Measurements from ENCODE around the gene SIX6. TPM values are rescaled to one million over a fixed set of nuclear protein-coding genes. Genes with fewer than 3 reads are reported as not detected.
"Not testable (repeated sequence)": the region's sequence is repeated elsewhere in the genome, so short reads cannot be mapped to it uniquely, and the experiment has no call there.

Gene SIX6
- not detected for total RNA-seq

DNA sequence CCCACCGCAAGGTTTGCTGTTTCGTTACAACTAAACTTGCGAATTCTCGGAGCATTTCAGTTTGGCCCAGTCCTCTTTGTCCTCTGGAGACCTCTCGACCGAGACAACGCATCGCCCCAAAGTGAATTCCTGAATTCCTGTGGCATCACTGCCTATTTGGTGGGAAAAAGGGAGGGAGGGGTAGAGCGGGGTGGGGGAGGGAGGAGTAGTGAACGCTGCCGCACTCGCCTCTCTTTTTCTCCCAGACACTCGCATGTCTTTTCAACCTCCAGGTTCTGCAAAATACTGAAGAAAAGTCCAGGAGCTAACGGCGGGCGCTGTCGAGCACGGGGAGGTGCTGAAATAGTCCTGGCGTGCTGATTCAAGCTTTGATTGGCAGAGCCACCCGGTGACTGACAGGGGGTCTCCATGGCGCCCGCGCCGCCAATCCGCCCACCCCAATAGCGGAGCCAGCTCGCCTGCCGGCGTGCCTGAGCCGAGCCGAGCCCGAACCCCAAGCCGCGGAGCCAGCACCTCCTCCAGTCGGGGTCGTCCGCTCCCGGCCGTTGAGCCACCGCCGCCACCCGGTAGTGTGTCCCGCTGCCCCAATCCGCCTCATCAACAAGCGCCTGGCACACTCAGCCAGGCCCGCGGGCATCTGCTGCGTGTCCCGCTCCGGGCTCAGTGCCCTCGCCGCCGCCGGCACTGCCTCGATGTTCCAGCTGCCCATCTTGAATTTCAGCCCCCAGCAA is at the start of gene SIX6:
SIX6 (plus strand) TSS at position 440 of the 731 bp plus-strand sequence; CDS start at position 693, 253 bp downstream.
- H3K4me1 ChIP-seq, result peaks cover 3 to 21% (median 7%) of the 10 kb centered on the region in 4 donors

DNA sequence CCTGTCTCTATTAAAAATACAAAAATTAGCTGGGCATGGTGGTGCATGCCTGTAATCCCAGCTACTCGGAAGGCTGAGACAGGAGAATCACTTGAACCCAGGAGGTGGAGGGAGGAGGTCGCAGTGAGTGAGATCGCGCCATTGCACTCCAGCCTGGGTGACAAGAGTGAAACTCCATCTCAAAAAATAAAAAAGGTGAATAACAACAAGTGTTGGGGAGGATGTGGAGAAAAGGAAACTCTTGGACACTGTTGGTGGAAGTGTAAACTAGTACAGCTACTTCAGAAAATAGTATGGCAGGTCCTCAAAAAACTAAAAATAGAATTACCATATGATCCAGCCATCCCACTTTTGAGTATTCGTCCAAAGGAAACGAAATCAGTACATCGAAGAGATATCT is 28.7 kb upstream of the SIX6 start:
- in situ Hi-C loops (cut with MboI; ENCODE audit: low pct_ligation_motif_present in 1 of 4, low pct_unique_long_range_greater_than_20kb in 1 of 4, low sequenced_read_pairs in 3 of 4); H3K4me3 ChIP-seq: not testable (repeated sequence)

More for the DNA sequence above, at the start of gene SIX6:
- Histone ChIP-seq H3K27me3 (peaks cover 100% of the 10 kb centered on the region), H3K36me3 (no peaks in the 10 kb centered on the region), H3K9me3 (no peaks in the 10 kb centered on the region), H3K27ac (no peak within 1 kb of the TSS), H3K4me3 (no peak within 1 kb of the TSS)
- in situ Hi-C loops (cut with MboI; ENCODE audit: low pct_ligation_motif_present in 1 of 4, low pct_unique_long_range_greater_than_20kb in 1 of 4, low sequenced_read_pairs in 3 of 4) (no loop called here), intact Hi-C loops (cut with DNase I; ENCODE audit: low total_unique reads) (no loop called here)
- TF ChIP-seq POLR2A (IDR thresholded peaks at IDR 0.05), result no peak
- no peak for TF ChIP-seq POLR2AphosphoS5 (IDR thresholded peaks at IDR 0.05)
- TF ChIP-seq, protein P1, sequence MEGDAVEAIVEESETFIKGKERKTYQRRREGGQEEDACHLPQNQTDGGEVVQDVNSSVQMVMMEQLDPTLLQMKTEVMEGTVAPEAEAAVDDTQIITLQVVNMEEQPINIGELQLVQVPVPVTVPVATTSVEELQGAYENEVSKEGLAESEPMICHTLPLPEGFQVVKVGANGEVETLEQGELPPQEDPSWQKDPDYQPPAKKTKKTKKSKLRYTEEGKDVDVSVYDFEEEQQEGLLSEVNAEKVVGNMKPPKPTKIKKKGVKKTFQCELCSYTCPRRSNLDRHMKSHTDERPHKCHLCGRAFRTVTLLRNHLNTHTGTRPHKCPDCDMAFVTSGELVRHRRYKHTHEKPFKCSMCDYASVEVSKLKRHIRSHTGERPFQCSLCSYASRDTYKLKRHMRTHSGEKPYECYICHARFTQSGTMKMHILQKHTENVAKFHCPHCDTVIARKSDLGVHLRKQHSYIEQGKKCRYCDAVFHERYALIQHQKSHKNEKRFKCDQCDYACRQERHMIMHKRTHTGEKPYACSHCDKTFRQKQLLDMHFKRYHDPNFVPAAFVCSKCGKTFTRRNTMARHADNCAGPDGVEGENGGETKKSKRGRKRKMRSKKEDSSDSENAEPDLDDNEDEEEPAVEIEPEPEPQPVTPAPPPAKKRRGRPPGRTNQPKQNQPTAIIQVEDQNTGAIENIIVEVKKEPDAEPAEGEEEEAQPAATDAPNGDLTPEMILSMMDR (IDR thresholded peaks at IDR 0.05), result no peak
- no peak for TF ChIP-seq EP300 (IDR thresholded peaks at IDR 0.05; ENCODE audit: low read depth)
- no peak for DNase-seq
- 13% methylated on average over 53 of the region's 55 CpGs; no CpG with 5 or more reads in 1 of the 2 donors for WGBS, 2 donors (ENCODE audit: low coverage in 1 of 2)

DNA sequence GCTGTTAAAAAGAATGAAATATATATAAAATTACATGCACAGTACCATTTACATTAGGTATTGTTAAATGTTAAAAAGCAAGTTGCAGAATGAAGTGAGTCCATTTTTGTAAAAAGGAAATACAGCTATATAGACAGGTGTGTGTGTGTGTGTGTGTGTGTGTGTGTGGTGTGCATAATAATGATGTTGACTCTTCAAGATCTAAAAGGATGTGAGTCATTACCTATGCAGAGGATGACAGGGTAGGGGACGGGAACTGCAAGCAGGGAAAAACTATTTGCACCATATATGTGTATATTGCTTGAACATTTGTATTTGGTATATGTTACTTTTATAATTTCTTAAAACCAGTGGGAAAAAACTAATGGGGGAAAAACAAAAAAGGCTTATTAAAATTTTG is 26.2 kb upstream of the SIX6 start:
- Histone ChIP-seq H3K36me3 (no peaks in the 10 kb centered on the region), H3K27ac (no peak overlapping the region), H3K27me3 (peaks cover 42% of the 10 kb centered on the region), H3K9me3 (peaks cover 0 to 5% of the 10 kb centered on the region in 2 donors), H3K4me1 (peaks cover 0 to 10% (median 2%) of the 10 kb centered on the region in 4 donors), H3K4me3 (no peak overlapping the region)
- DNase-seq, result no peak
- in situ Hi-C loops (cut with MboI; ENCODE audit: low pct_ligation_motif_present in 1 of 4, low pct_unique_long_range_greater_than_20kb in 1 of 4, low sequenced_read_pairs in 3 of 4), result no loop called here
- intact Hi-C loops (cut with DNase I; ENCODE audit: low total_unique reads), result no loop called here
- TF ChIP-seq POLR2A (IDR thresholded peaks at IDR 0.05) (no peak), POLR2AphosphoS5 (IDR thresholded peaks at IDR 0.05) (no peak), EP300 (IDR thresholded peaks at IDR 0.05; ENCODE audit: low read depth) (no peak)
- TF ChIP-seq, protein P1 (IDR thresholded peaks at IDR 0.05), result no peak
- 39 to 58% methylated on average over 1 of the region's 1 CpG for WGBS, 2 donors (ENCODE audit: low coverage in 1 of 2)

More for the DNA sequence above, 28.7 kb upstream of the SIX6 start:
- H3K9me3 ChIP-seq; H3K36me3 ChIP-seq; intact Hi-C loops (cut with DNase I; ENCODE audit: low total_unique reads); H3K4me1 ChIP-seq; DNase-seq; H3K27ac ChIP-seq: not testable (repeated sequence)
- 92 to 98% methylated on average over 7 of the region's 7 CpGs for WGBS, 2 donors (ENCODE audit: low coverage in 1 of 2)
- peaks cover 17% of the 10 kb centered on the region for H3K27me3 ChIP-seq

DNA sequence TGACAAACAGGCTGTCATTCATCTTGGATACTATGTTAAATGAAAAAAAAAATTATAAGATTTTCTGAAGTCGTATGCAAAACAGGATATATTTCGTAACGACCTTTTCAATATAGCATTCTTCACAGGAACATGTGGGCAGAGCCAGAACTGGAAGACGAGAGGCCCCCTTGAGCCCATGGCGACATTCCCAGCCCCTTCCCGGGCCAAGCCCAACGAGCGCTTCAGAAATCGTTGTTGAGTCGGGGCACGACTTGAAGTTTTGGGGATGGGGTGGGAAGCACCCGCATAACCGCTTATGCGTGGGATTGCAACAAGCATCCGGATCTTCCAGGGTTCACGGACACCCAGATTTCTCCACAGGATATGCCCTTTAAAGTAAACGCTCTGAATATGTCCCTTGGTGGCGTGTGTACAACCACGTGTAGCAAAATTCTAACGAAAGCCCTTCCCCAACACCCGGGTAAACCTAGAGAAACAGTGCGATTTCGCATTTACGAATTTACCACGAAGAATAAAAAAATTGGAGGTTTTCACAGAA is 23.8 kb upstream of the SIX6 start:
- H3K4me1 ChIP-seq, result peaks cover 0 to 10% (median 2%) of the 10 kb centered on the region in 4 donors
- in situ Hi-C loops (cut with MboI; ENCODE audit: low pct_ligation_motif_present in 1 of 4, low pct_unique_long_range_greater_than_20kb in 1 of 4, low sequenced_read_pairs in 3 of 4), result no loop called here
- H3K27ac ChIP-seq, result no peak overlapping the region
- H3K9me3 ChIP-seq, result peaks cover 0 to 1% of the 10 kb centered on the region in 2 donors
- H3K36me3 ChIP-seq, result no peaks in the 10 kb centered on the region
- DNase-seq, result no peak
- intact Hi-C loops (cut with DNase I; ENCODE audit: low total_unique reads), result no loop called here
- H3K27me3 ChIP-seq, result peaks cover 62% of the 10 kb centered on the region
- TF ChIP-seq, protein P1 (IDR thresholded peaks at IDR 0.05), result no peak
- TF ChIP-seq POLR2A (IDR thresholded peaks at IDR 0.05) (no peak), EP300 (IDR thresholded peaks at IDR 0.05; ENCODE audit: low read depth) (no peak), POLR2AphosphoS5 (IDR thresholded peaks at IDR 0.05) (no peak)
- WGBS, 2 donors (ENCODE audit: low coverage in 1 of 2), result 28 to 32% methylated on average over 14 to 25 of the region's 25 CpGs
- peak overlapping the region in 3 of 4 donors; percentile 14 to 34 (median 17) for H3K4me3 ChIP-seq
